ENCODE results near the gene CPZ.

CPZ gene

DNA sequence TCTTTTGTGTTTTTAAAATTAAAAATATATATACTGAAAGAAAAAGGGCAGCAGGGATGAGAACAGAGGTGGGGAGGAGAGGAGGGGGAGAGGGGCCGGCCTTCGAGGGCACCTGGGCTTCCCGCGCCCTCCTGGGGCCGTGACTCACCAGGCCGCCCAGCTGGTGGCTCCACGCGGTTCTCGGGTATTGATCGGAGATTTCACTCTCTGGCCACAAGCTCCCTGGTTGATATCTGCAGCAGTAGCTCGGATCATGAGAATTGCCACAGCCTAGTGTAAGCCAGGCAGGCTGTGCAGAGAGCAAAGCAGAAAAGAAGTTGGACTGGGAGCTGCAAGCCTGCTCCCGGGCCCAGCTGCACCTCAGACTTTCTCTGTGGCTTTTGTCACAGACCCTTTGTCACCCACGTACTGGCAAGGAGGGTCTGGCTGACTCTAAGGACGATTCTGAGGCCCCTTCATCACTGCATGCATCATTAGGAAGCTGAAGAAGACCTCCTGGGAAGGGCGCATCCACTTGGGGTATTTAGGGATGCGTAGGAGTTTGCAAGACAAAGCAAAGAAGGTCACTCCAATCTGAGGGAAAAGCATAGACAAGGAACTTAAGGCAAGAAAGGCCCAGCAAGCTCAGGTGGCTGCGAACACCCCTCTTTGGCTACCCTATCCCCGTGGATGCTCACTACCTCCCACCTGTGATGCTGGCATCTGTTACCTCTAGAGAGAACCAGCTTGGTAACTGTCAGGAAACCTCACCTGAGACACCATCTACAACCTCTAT lies 71.7 kb downstream of the CPZ start:
- TF ChIP-seq ZFP3 (tag by site-specific recombination; IDR thresholded peaks at IDR 0.05; ENCODE audit: low read depth) (peak; percentile 82), MZF1 (tag by site-specific recombination; IDR thresholded peaks at IDR 0.05; ENCODE audit: borderline replicate concordance) (no peak), ZNF658 (tag by site-specific recombination; IDR thresholded peaks at IDR 0.05) (no peak)
- Histone ChIP-seq H3K36me3 (ENCODE audit: control insufficient read depth in 2 of 2, insufficient read depth in 1 of 2, low read length in 2 of 2) (no peaks in the 10 kb centered on the region), H3K4me3 (ENCODE audit: low read depth, low read length) (no peak overlapping the region), H3K4me1 (ENCODE audit: control insufficient read depth, insufficient read depth, low read length) (no peaks in the 10 kb centered on the region), H3K27ac (ENCODE audit: extremely low read depth, low read depth, low read length) (no peak overlapping the region), H3K9me3 (ENCODE audit: control insufficient read depth, insufficient read depth, low read depth, low read length) (no peaks in the 10 kb centered on the region)
- ChIA-PET CTCF (no interaction called here), POLR2A (no interaction called here)

DNA sequence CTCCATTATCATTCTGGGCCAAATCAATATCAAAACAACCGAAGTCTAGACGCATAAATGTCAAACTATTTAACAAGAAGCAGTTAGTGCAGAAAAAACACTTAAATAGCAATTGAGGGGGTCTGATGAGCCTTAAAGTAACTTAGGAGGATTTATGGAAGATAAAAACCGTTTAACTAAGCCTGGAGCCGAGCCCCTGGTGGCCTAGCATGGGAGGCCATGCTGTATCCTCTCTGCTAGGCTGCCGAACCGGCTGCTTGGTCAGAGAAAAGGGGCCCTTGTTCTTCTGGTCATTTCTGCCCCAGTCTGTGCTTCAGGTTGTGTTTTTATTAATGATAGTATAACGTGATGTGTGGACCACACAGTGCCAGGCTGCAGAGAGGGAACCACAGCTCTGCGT lies 72.4 kb downstream of the CPZ start:
- CTCF ChIA-PET, result no interaction called here

DNA sequence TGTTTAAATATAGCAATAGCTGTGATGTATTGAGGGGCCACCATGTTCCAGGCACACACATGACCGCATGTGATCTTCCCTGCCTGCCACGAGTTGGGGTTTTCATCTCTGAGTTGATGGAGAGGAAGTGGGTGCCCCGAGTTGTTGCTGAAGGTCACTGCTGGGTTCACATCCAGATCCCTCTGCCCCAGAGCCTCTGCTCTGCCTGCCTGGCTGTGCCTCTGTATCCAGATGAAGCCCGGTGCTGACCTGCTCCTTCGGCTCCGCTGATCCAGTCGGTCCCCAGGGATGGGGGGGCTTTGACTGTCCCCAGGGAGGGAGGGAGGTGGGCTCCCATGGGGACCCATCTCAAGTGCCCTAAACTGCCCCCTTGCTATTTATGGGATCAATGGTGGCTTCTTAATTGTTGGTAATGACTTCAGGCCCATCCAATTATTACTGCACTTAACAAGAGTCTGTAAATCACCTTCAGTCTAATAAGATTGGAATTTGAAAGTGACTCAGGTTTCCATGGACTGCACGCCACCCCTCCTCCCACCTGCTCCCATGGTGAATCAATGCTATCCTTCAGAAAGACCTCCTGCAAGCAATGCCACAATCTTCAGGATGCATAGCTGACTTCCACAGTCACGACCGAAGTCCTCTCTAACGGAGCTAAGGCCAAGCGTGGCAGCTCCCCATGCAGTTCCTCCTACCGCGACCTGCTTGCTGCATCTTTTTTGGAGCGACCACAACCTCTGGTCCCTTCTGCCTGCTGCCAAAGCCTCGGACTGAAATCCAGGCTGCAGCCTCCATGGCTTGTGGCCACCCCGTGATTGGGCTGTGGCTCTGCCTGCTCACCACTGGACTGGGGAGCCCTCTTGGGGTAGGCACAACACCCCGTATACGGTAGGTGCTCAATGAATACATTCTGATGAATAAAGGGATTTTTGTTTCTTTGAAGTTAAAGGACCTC lies 73.1 kb downstream of the CPZ start:
- H3K4me1 ChIP-seq (ENCODE audit: control insufficient read depth, insufficient read depth, low read length), result no peaks in the 10 kb centered on the region
- no peak overlapping the region for H3K4me3 ChIP-seq (ENCODE audit: low read depth, low read length)
- ChIA-PET POLR2A (no interaction called here), CTCF (no interaction called here)
- no peaks in the 10 kb centered on the region for H3K36me3 ChIP-seq (ENCODE audit: control insufficient read depth in 2 of 2, insufficient read depth in 1 of 2, low read length in 2 of 2)
- H3K9me3 ChIP-seq (ENCODE audit: control insufficient read depth, insufficient read depth, low read depth, low read length), result no peaks in the 10 kb centered on the region
- H3K27ac ChIP-seq (ENCODE audit: extremely low read depth, low read depth, low read length), result no peak overlapping the region
- no peak for TF ChIP-seq ZBTB1 (tag by site-specific recombination; IDR thresholded peaks at IDR 0.05)
- no peak for TF ChIP-seq ZNF121 (tag by site-specific recombination; IDR thresholded peaks at IDR 0.05)
- no peak for TF ChIP-seq ZNF76 (tag by site-specific recombination; IDR thresholded peaks at IDR 0.05; ENCODE audit: borderline replicate concordance, low read depth)
- TF ChIP-seq KLF16 (tag by site-specific recombination; IDR thresholded peaks at IDR 0.05), result no peak
- TF ChIP-seq, protein P1, sequence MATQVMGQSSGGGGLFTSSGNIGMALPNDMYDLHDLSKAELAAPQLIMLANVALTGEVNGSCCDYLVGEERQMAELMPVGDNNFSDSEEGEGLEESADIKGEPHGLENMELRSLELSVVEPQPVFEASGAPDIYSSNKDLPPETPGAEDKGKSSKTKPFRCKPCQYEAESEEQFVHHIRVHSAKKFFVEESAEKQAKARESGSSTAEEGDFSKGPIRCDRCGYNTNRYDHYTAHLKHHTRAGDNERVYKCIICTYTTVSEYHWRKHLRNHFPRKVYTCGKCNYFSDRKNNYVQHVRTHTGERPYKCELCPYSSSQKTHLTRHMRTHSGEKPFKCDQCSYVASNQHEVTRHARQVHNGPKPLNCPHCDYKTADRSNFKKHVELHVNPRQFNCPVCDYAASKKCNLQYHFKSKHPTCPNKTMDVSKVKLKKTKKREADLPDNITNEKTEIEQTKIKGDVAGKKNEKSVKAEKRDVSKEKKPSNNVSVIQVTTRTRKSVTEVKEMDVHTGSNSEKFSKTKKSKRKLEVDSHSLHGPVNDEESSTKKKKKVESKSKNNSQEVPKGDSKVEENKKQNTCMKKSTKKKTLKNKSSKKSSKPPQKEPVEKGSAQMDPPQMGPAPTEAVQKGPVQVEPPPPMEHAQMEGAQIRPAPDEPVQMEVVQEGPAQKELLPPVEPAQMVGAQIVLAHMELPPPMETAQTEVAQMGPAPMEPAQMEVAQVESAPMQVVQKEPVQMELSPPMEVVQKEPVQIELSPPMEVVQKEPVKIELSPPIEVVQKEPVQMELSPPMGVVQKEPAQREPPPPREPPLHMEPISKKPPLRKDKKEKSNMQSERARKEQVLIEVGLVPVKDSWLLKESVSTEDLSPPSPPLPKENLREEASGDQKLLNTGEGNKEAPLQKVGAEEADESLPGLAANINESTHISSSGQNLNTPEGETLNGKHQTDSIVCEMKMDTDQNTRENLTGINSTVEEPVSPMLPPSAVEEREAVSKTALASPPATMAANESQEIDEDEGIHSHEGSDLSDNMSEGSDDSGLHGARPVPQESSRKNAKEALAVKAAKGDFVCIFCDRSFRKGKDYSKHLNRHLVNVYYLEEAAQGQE (tag by site-specific recombination; IDR thresholded peaks at IDR 0.05), result no peak

More for the DNA sequence above, 72.4 kb downstream of the CPZ start:
- POLR2A ChIA-PET, result no interaction called here
- TF ChIP-seq ZNF416 (tag by site-specific recombination; IDR thresholded peaks at IDR 0.05), result no peak
- TF ChIP-seq KLF10 (tag by site-specific recombination; IDR thresholded peaks at IDR 0.05), result no peak
- TF ChIP-seq, protein P2, sequence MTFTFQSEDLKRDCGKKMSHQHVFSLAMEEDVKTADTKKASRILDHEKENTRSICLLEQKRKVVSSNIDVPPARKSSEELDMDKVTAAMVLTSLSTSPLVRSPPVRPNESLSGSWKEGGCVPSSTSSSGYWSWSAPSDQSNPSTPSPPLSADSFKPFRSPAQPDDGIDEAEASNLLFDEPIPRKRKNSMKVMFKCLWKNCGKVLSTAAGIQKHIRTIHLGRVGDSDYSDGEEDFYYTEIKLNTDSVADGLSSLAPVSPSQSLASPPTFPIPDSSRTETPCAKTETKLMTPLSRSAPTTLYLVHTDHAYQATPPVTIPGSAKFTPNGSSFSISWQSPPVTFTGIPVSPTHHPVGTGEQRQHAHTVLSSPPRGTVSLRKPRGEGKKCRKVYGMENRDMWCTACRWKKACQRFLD (tag by site-specific recombination; IDR thresholded peaks at IDR 0.05), result no peak
- no peak for TF ChIP-seq ZNF521 (tag by site-specific recombination; IDR thresholded peaks at IDR 0.05)
- TF ChIP-seq BCL11B (tag by site-specific recombination; IDR thresholded peaks at IDR 0.05; ENCODE audit: low read depth), result no peak
- no peak for TF ChIP-seq ZNF223 (tag by site-specific recombination; IDR thresholded peaks at IDR 0.05)
- TF ChIP-seq, protein P3, sequence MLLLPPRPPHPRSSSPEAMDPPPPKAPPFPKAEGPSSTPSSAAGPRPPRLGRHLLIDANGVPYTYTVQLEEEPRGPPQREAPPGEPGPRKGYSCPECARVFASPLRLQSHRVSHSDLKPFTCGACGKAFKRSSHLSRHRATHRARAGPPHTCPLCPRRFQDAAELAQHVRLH (tag by site-specific recombination; IDR thresholded peaks at IDR 0.05), result no peak
- TF ChIP-seq ZNF596 (tag by site-specific recombination; IDR thresholded peaks at IDR 0.05), result no peak
- TF ChIP-seq GLI4 (tag by site-specific recombination; IDR thresholded peaks at IDR 0.05), result no peak
- no peak for TF ChIP-seq PRDM1 (tag by site-specific recombination; IDR thresholded peaks at IDR 0.05)
- no peak for TF ChIP-seq ZNF843 (tag by site-specific recombination; IDR thresholded peaks at IDR 0.05)
- TF ChIP-seq ZNF239 (tag by site-specific recombination; IDR thresholded peaks at IDR 0.05), result no peak
- TF ChIP-seq, protein P4, sequence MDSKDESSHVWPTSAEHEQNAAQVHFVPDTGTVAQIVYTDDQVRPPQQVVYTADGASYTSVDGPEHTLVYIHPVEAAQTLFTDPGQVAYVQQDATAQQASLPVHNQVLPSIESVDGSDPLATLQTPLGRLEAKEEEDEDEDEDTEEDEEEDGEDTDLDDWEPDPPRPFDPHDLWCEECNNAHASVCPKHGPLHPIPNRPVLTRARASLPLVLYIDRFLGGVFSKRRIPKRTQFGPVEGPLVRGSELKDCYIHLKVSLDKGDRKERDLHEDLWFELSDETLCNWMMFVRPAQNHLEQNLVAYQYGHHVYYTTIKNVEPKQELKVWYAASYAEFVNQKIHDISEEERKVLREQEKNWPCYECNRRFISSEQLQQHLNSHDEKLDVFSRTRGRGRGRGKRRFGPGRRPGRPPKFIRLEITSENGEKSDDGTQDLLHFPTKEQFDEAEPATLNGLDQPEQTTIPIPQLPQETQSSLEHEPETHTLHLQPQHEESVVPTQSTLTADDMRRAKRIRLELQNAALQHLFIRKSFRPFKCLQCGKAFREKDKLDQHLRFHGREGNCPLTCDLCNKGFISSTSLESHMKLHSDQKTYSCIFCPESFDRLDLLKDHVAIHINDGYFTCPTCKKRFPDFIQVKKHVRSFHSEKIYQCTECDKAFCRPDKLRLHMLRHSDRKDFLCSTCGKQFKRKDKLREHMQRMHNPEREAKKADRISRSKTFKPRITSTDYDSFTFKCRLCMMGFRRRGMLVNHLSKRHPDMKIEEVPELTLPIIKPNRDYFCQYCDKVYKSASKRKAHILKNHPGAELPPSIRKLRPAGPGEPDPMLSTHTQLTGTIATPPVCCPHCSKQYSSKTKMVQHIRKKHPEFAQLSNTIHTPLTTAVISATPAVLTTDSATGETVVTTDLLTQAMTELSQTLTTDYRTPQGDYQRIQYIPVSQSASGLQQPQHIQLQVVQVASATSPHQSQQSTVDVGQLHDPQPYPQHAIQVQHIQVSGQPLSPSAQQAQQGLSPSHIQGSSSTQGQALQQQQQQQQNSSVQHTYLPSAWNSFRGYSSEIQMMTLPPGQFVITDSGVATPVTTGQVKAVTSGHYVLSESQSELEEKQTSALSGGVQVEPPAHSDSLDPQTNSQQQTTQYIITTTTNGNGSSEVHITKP (tag by site-specific recombination; IDR thresholded peaks at IDR 0.05), result no peak
- no peak for TF ChIP-seq ZNF404 (tag by site-specific recombination; IDR thresholded peaks at IDR 0.05)
- TF ChIP-seq ZNF146 (tag by site-specific recombination; IDR thresholded peaks at IDR 0.05), result no peak
- Histone ChIP-seq H3K4me3 (ENCODE audit: low read depth, low read length) (no peak overlapping the region), H3K4me1 (ENCODE audit: control insufficient read depth, insufficient read depth, low read length) (no peaks in the 10 kb centered on the region), H3K36me3 (ENCODE audit: control insufficient read depth in 2 of 2, insufficient read depth in 1 of 2, low read length in 2 of 2) (no peaks in the 10 kb centered on the region), H3K27ac (ENCODE audit: extremely low read depth, low read depth, low read length) (no peak overlapping the region), H3K9me3 (ENCODE audit: control insufficient read depth, insufficient read depth, low read depth, low read length) (no peaks in the 10 kb centered on the region)

All from HEK293 (cell line).